Hepatocyte (in vitro differentiated cells): ENCODE results near the gene MAP3K6. TPM values are rescaled to one million over a fixed set of nuclear protein-coding genes. Genes with fewer than 3 reads are reported as not detected.
"Not testable (repeated sequence)": the region's sequence is repeated elsewhere in the genome, so short reads cannot be mapped to it uniquely, and the experiment has no call there.

Experiments
- DNase-seq: peaks from one replicate; pipeline ENCODE4 v3.0.0-alpha.2; 2016; ENCODE audit warnings: low spot score
- H2AFZ ChIP-seq: fragments of 200-600 bp; sonication (generic); 2 replicates; pipeline ENCODE4 v1.6.0; 2016; ENCODE audit warnings: antibody characterized with exemption, mild to moderate bottlenecking
- H3K27ac ChIP-seq: fragments of 200-600 bp; sonication (generic); 2 replicates; pipeline ENCODE4 v1.5.1; 2016; ENCODE audit warnings: mild to moderate bottlenecking
- H3K27me3 ChIP-seq: fragments of 200-600 bp; sonication (generic); 2 replicates; pipeline ENCODE4 v1.6.1; 2016
- H3K36me3 ChIP-seq: fragments of 200-600 bp; sonication (generic); replicated peaks from 2 replicates; pipeline ENCODE4 v1.5.1; 2016; ENCODE audit warnings: low read depth; ENCODE audit not compliant: insufficient read depth
- H3K4me1 ChIP-seq: fragments of 200-600 bp; sonication (generic); 2 replicates; pipeline ENCODE4 v1.5.1; 2016; ENCODE audit warnings: mild to moderate bottlenecking, moderate library complexity; ENCODE audit not compliant: insufficient read depth
- H3K4me2 ChIP-seq: fragments of 200-600 bp; sonication (generic); 2 replicates; pipeline ENCODE4 v1.6.0; 2016
- H3K4me3 ChIP-seq: fragments of 200-600 bp; sonication (generic); 2 replicates; pipeline ENCODE4 v1.5.1; 2016; ENCODE audit warnings: mild to moderate bottlenecking
- H3K79me2 ChIP-seq: fragments of 200-600 bp; sonication (generic); 2 replicates; pipeline ENCODE4 v1.6.0; 2017; ENCODE audit warnings: mild to moderate bottlenecking
- H3K9me2 ChIP-seq: fragments of 200-600 bp; sonication (generic); replicated peaks from 2 replicates; pipeline ENCODE4 v1.6.0; 2017; ENCODE audit warnings: mild to moderate bottlenecking; ENCODE audit not compliant: insufficient read depth
- H3K9me3 ChIP-seq: fragments of 200-600 bp; sonication (generic); 2 replicates; pipeline ENCODE4 v1.5.1; 2016; ENCODE audit warnings: low read depth, mild to moderate bottlenecking
- H4K20me1 ChIP-seq: fragments of 200-600 bp; sonication (generic); 2 replicates; pipeline ENCODE4 v1.6.0; 2016; ENCODE audit warnings: mild to moderate bottlenecking; ENCODE audit not compliant: insufficient read depth, poor library complexity, severe bottlenecking
- EZH2 ChIP-seq: fragments of 200-600 bp; sonication (generic); IDR thresholded peaks from 2 replicates; pipeline ENCODE4 v1.6.1; 2016; ENCODE audit warnings: antibody characterized with exemption, mild to moderate bottlenecking, borderline replicate concordance
- EZH2phosphoT487 ChIP-seq: fragments of 200-600 bp; sonication (generic); IDR thresholded peaks from one replicate; pipeline ENCODE4 v1.6.1; 2018; ENCODE audit warnings: antibody characterized with exemption, mild to moderate bottlenecking, low read depth, moderate library complexity; ENCODE audit not compliant: unreplicated experiment, severe bottlenecking
- WGBS: methylation state at CpG from one replicate; pipeline ENCODE4 v1.1.6; 2016; ENCODE audit warnings: low lambda C conversion rate; ENCODE audit errors: missing lambda C conversion rate; 5-methylcytosine and 5-hydroxymethylcytosine counted together
- polyA plus RNA-seq: library from polyadenylated mRNA; unstranded; fragments of >200 nt; fragmentation: Nextera tagmentation; extraction: Ambion mirVana; gene quantifications from 2 replicates; pipeline ENCODE4 v1.2.1, GENCODE V29; 2016
- total RNA-seq: library from RNA; depleted of rRNA; stranded (reverse); fragments of >200 nt; gene quantifications from 2 replicates; pipeline ENCODE4 v1.2.3, GENCODE V29; 2014
- TF ChIP-seq, protein P1 (sequence below): fragments of 200-600 bp; sonication (generic); IDR thresholded peaks from 2 replicates; pipeline ENCODE4 v1.5.1; 2016; ENCODE audit warnings: antibody characterized with exemption, mild to moderate bottlenecking; ENCODE audit not compliant: poor library complexity

MAP3K6 gene
- total and polyA plus RNA-seq, 2 experiments from 2014 or later = 6.3 to 20.4 TPM

DNA sequence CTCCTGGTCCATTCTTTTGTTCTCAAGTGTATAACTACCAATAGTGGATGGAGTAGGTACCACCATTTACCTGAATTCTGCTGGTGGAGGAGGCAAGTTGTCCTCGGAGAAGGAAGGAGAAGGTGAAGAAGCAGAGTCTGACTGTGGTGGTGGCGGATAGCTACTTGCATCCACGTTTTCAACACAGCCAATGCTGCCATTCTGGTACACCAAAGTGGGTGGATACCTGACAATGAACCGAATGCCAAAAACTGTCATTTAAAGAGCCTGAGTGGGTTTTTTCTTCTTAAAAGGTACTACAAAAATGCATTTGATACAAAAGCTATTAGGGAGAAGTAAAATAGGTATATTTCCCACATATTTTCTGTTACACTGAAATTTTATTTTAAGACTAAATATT is 45.7 kb upstream of the MAP3K6 start:
- TF ChIP-seq, protein P1, sequence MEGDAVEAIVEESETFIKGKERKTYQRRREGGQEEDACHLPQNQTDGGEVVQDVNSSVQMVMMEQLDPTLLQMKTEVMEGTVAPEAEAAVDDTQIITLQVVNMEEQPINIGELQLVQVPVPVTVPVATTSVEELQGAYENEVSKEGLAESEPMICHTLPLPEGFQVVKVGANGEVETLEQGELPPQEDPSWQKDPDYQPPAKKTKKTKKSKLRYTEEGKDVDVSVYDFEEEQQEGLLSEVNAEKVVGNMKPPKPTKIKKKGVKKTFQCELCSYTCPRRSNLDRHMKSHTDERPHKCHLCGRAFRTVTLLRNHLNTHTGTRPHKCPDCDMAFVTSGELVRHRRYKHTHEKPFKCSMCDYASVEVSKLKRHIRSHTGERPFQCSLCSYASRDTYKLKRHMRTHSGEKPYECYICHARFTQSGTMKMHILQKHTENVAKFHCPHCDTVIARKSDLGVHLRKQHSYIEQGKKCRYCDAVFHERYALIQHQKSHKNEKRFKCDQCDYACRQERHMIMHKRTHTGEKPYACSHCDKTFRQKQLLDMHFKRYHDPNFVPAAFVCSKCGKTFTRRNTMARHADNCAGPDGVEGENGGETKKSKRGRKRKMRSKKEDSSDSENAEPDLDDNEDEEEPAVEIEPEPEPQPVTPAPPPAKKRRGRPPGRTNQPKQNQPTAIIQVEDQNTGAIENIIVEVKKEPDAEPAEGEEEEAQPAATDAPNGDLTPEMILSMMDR = no peak
- TF ChIP-seq EZH2phosphoT487 (no peak), EZH2 (no peak)
- Histone ChIP-seq H2AFZ (no peak overlapping the region), H3K9me2 (no peaks in the 10 kb centered on the region), H3K36me3 (peaks cover 4% of the 10 kb centered on the region), H3K27me3 (no peaks in the 10 kb centered on the region), H4K20me1 (no peaks in the 10 kb centered on the region), H3K4me2 (no peak overlapping the region), H3K4me3 (no peak overlapping the region), H3K27ac (no peak overlapping the region), H3K4me1 (peaks cover 1% of the 10 kb centered on the region), H3K79me2 (peaks cover 16% of the 10 kb centered on the region), H3K9me3 (no peaks in the 10 kb centered on the region)
- DNase-seq = no peak
- WGBS = 94% methylated on average over 4 of the region's 4 CpGs

DNA sequence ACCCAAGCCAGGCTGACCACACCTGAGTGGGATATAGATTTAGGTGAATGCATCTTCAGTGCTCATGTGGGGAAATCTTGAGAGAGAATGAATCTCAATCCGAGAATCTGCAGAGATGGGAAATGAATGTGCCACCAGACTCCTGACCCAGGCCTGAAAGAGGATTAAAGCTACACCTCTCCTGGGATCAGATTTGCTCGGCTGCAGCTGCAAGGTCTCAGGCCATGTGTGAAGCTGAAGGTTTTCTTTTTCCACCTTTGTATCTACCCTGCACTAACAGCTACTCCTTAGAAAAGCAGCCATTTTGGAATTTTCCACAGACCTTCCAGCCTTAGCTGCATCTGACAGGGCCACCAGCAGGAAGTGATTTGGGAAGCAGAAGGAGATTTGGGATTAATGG is 43.9 kb upstream of the MAP3K6 start:
- Histone ChIP-seq H3K4me1 (no peaks in the 10 kb centered on the region), H3K36me3 (peaks cover 4% of the 10 kb centered on the region), H3K9me2 (no peaks in the 10 kb centered on the region), H4K20me1 (no peaks in the 10 kb centered on the region), H3K4me2 (no peak overlapping the region), H3K27ac (no peak overlapping the region), H3K79me2 (peaks cover 7% of the 10 kb centered on the region), H3K27me3 (no peaks in the 10 kb centered on the region), H2AFZ (no peak overlapping the region), H3K9me3 (no peaks in the 10 kb centered on the region), H3K4me3 (no peak overlapping the region)
- TF ChIP-seq EZH2phosphoT487 = no peak
- DNase-seq = no peak
- WGBS = 90% methylated on average over 2 of the region's 2 CpGs

DNA sequence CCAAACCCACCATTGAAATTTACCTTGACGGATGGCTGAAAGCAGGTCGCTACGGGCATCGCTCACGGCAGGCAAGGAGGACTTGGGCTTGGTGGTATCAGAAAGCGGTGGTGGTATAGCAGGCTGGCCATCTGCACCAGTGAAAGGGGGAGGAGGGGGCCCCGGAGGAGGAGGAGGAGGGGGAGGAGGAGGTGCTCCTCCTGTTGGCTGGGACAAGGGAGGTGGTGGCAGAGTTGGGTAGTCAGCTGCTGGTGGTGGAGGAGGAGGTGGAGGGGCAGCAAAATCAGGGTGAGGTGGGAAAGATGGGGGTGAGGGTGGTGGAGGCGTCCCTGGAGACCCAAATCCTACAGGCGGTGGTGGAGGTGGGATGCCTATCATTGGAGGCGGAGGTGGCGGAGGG is 42.9 kb upstream of the MAP3K6 start:
- H3K4me1 ChIP-seq = no peaks in the 10 kb centered on the region
- no peak overlapping the region for H2AFZ ChIP-seq
- H3K27ac ChIP-seq = no peak overlapping the region
- no peaks in the 10 kb centered on the region for H4K20me1 ChIP-seq
- H3K4me2 ChIP-seq = no peak overlapping the region
- peaks cover 4% of the 10 kb centered on the region for H3K79me2 ChIP-seq
- no peak overlapping the region for H3K4me3 ChIP-seq
- no peaks in the 10 kb centered on the region for H3K9me2 ChIP-seq
- H3K9me3 ChIP-seq = no peaks in the 10 kb centered on the region
- peaks cover 4% of the 10 kb centered on the region for H3K36me3 ChIP-seq
- no peak for DNase-seq
- WGBS = 97% methylated on average over 6 of the region's 11 CpGs
- TF ChIP-seq EZH2phosphoT487 (no peak), EZH2 (no peak)
- TF ChIP-seq, protein P1 = no peak
- H3K27me3 ChIP-seq = no peaks in the 10 kb centered on the region

DNA sequence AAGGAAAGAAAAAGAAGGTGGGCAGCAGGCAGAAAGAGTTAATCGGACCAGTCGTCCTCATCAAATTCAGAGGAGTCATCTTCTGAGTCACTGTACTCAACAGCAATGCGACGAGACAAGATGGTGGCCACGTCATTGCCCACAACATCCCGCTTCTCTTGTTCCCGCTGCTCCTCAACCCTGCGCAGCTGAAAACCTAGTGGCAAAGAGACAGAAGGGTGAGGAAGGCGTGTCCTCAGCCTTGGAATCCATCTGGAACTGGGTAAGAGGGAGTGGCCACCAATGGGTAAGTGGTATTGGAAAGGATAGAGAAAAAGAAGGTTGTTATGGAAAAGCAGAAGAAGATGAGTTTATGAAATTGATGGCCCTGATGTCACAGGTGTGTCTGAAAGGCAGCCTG is 41.4 kb upstream of the MAP3K6 start:
- no peak overlapping the region for H2AFZ ChIP-seq
- H3K27ac ChIP-seq = no peak overlapping the region
- no peak overlapping the region for H3K4me3 ChIP-seq
- peaks cover 4% of the 10 kb centered on the region for H3K79me2 ChIP-seq
- no peaks in the 10 kb centered on the region for H3K9me2 ChIP-seq
- peaks cover 4% of the 10 kb centered on the region for H3K36me3 ChIP-seq
- 98% methylated on average over 9 of the region's 9 CpGs for WGBS
- no peak overlapping the region for H3K4me2 ChIP-seq
- no peaks in the 10 kb centered on the region for H3K27me3 ChIP-seq
- H3K9me3 ChIP-seq = no peaks in the 10 kb centered on the region
- TF ChIP-seq EZH2 (no peak), EZH2phosphoT487 (no peak)
- TF ChIP-seq, protein P1 = no peak
- H4K20me1 ChIP-seq = no peaks in the 10 kb centered on the region
- DNase-seq = no peak
- H3K4me1 ChIP-seq = peaks cover 10% of the 10 kb centered on the region

DNA sequence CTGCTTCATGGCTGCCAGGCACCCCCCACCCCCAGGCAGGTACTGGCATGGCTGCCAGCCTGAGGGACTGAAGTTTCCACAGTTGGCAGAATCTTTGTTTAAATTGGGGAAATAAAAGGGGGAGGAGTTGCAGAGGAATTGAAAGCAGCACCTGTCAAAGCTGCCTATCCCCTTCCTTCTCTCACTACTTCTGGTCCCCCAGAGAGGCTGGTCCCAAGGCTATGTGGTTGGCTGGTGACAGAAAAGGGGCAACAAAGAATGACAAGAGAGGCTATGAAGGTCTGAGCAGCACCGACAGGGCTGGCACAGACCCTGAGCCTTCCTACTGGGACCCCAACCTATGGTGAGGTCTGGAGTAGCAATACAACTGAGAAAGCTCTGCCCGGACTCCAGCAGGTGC is 40.0 kb upstream of the MAP3K6 start:
- H4K20me1 ChIP-seq, H3K79me2 ChIP-seq, H3K9me3 ChIP-seq, DNase-seq, H3K4me3 ChIP-seq, H3K4me2 ChIP-seq, H3K27me3 ChIP-seq, H3K36me3 ChIP-seq, H3K9me2 ChIP-seq, H2AFZ ChIP-seq, H3K27ac ChIP-seq: not testable (repeated sequence)
- H3K4me1 ChIP-seq = peaks cover 17% of the 10 kb centered on the region
- WGBS = 93% methylated on average over 2 of the region's 2 CpGs
